ENCODE results near the gene ENTPD8. TPM values are rescaled to one million over a fixed set of nuclear protein-coding genes. Genes with fewer than 3 reads are reported as not detected.

Gene ENTPD8
- total and polyA plus RNA-seq, 2 experiments from 2014 or later = 7.1 to 16.5 TPM

DNA sequence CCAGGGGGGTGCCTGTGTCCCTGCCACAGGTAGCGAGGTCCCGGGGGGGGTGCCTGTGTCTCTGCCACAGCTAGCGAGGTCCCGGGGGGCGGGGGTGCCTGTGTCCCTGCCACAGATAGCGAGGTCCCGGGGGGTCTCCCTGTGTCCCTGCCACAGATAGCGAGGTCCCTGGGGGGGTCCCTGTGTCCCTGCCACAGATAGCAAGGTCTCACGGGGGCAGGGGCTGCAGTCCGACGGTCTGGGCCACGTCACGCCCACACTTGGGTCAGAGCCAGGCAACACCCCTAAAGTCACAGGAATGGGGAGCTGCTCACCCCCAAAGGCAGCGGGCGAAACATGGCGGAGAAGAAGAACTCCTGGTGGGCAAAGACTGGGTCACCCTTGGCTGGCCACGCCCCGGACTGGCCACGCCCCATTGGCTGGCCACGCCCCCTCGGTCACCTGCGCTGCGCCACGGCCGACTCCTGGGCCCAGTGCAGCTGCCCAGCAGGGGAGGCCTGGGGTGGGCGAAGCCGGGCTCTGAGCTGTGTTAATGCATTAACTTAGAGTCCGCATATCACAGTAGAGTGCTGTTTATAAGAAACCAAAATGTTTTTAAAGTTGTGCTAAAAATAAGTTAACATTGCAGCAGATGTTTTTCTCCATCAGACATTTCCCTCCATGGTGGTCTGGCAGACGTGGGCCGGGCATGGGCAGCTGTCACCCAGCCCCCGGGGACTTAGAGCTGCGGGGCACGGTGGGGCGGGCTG, 11.0 kb downstream of the ENTPD8 start:
- Histone ChIP-seq H3K79me2 (no peaks in the 10 kb centered on the region), H3K4me3 (no peak overlapping the region), H3K9me2 (replicated peaks; ENCODE audit: insufficient read depth) (no peaks in the 10 kb centered on the region), H3K9me3 (ENCODE audit: low read depth) (no peaks in the 10 kb centered on the region), H2AFZ (no peak overlapping the region), H3K36me3 (replicated peaks; ENCODE audit: insufficient read depth, low read depth) (no peaks in the 10 kb centered on the region), H3K27ac (no peak overlapping the region), H3K4me1 (ENCODE audit: insufficient read depth) (no peaks in the 10 kb centered on the region), H3K4me2 (no peak overlapping the region), H3K27me3 (no peaks in the 10 kb centered on the region), H4K20me1 (ENCODE audit: insufficient read depth, poor library complexity, severe bottlenecking) (no peaks in the 10 kb centered on the region)
- TF ChIP-seq, protein P1, sequence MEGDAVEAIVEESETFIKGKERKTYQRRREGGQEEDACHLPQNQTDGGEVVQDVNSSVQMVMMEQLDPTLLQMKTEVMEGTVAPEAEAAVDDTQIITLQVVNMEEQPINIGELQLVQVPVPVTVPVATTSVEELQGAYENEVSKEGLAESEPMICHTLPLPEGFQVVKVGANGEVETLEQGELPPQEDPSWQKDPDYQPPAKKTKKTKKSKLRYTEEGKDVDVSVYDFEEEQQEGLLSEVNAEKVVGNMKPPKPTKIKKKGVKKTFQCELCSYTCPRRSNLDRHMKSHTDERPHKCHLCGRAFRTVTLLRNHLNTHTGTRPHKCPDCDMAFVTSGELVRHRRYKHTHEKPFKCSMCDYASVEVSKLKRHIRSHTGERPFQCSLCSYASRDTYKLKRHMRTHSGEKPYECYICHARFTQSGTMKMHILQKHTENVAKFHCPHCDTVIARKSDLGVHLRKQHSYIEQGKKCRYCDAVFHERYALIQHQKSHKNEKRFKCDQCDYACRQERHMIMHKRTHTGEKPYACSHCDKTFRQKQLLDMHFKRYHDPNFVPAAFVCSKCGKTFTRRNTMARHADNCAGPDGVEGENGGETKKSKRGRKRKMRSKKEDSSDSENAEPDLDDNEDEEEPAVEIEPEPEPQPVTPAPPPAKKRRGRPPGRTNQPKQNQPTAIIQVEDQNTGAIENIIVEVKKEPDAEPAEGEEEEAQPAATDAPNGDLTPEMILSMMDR (IDR thresholded peaks at IDR 0.05; ENCODE audit: poor library complexity) = no peak
- no peak for TF ChIP-seq EZH2phosphoT487 (IDR thresholded peaks at IDR 0.05; ENCODE audit: low read depth, severe bottlenecking, unreplicated experiment)
- TF ChIP-seq EZH2 (IDR thresholded peaks at IDR 0.05; ENCODE audit: borderline replicate concordance) = no peak
- no peak for DNase-seq (ENCODE audit: low spot score)
- 73% methylated on average over 30 of the region's 34 CpGs for WGBS (ENCODE audit: low lambda C conversion rate, missing lambda C conversion rate)

DNA sequence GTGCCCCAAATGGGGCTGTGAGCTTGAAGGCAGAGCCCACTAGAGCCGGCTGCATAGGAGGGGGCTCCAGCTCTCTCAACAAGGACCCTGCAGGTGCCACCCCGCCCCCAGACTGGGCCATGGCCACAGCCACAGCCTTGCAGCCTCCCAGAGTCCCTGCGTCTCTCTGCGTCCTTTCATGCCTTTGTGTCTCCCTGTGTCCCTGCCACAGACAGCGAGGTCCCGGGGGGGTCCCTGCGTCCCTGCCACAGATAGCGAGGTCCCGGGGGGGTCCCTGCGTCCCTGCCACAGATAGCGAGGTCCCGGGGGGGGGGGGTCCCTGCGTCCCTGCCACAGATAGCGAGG, 11.6 kb downstream of the ENTPD8 start:
- no peak for DNase-seq (ENCODE audit: low spot score)
- Histone ChIP-seq H3K9me3 (ENCODE audit: low read depth) (no peaks in the 10 kb centered on the region), H3K79me2 (no peaks in the 10 kb centered on the region), H3K9me2 (replicated peaks; ENCODE audit: insufficient read depth) (no peaks in the 10 kb centered on the region), H3K4me3 (no peak overlapping the region), H3K4me2 (no peak overlapping the region), H4K20me1 (ENCODE audit: insufficient read depth, poor library complexity, severe bottlenecking) (no peaks in the 10 kb centered on the region), H2AFZ (no peak overlapping the region), H3K36me3 (replicated peaks; ENCODE audit: insufficient read depth, low read depth) (no peaks in the 10 kb centered on the region), H3K27me3 (no peaks in the 10 kb centered on the region), H3K4me1 (ENCODE audit: insufficient read depth) (no peaks in the 10 kb centered on the region), H3K27ac (no peak overlapping the region)
- TF ChIP-seq EZH2phosphoT487 (IDR thresholded peaks at IDR 0.05; ENCODE audit: low read depth, severe bottlenecking, unreplicated experiment) (no peak), EZH2 (IDR thresholded peaks at IDR 0.05; ENCODE audit: borderline replicate concordance) (no peak)
- TF ChIP-seq, protein P1 (IDR thresholded peaks at IDR 0.05; ENCODE audit: poor library complexity) = no peak
- 97% methylated on average over 9 of the region's 14 CpGs for WGBS (ENCODE audit: low lambda C conversion rate, missing lambda C conversion rate)

DNA sequence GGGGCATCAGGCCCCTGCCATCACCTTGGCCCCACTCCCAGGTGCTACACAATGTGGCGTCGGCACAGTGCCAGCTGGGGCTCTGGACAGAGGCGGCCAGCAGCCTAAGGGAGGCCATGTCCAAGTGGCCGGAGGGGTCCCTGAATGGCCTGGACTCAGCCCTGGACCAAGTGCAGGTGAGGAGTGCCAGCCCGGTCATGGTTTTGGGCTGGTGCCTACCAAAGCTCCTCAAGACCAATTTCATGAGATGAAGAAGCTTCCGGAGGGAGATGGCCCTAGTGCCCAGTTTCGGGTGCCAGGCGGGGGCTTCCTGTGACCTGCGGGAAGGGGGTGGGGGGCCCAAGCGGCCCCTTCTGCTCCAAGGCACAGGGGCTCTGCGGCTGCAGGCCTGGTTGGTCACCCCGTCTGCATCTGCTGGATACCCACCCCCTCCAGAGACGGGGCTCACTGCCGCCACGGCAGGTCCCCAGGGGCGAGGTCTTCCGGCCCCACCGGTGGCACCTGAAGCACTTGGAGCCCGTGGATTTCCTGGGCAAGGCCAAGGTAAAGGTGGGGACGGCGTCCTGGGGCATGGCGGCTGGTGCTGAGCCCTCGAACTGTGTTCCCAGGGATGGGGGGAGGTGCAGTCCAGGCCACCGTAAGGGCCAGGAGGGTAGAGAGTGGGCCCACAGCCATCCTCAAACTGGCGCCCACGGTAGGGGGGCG, 12.2 kb downstream of the ENTPD8 start:
- Histone ChIP-seq H4K20me1 (ENCODE audit: insufficient read depth, poor library complexity, severe bottlenecking) (no peaks in the 10 kb centered on the region), H3K27ac (no peak overlapping the region), H3K79me2 (peaks cover under 1% of the 10 kb centered on the region), H2AFZ (no peak overlapping the region), H3K9me3 (ENCODE audit: low read depth) (no peaks in the 10 kb centered on the region), H3K36me3 (replicated peaks; ENCODE audit: insufficient read depth, low read depth) (no peaks in the 10 kb centered on the region), H3K27me3 (no peaks in the 10 kb centered on the region), H3K4me1 (ENCODE audit: insufficient read depth) (peaks cover 3% of the 10 kb centered on the region), H3K9me2 (replicated peaks; ENCODE audit: insufficient read depth) (no peaks in the 10 kb centered on the region), H3K4me3 (no peak overlapping the region), H3K4me2 (no peak overlapping the region)
- DNase-seq (ENCODE audit: low spot score) = no peak
- 92% methylated on average over 18 of the region's 27 CpGs for whole genome bisulfite sequencing (ENCODE audit: low lambda C conversion rate, missing lambda C conversion rate)
- TF ChIP-seq, protein P1 (IDR thresholded peaks at IDR 0.05; ENCODE audit: poor library complexity) = no peak
- TF ChIP-seq EZH2phosphoT487 (IDR thresholded peaks at IDR 0.05; ENCODE audit: low read depth, severe bottlenecking, unreplicated experiment) (no peak), EZH2 (IDR thresholded peaks at IDR 0.05; ENCODE audit: borderline replicate concordance) (no peak)

Data from hepatocyte (in vitro differentiated cells).